Neural cell (in vitro differentiated cells): ENCODE measurements around the gene MRC2. TPM values are rescaled to one million over a fixed set of nuclear protein-coding genes. Genes with fewer than 3 reads are reported as not detected.

Source experiments
- H2AFZ ChIP-seq: fragments of 200-600, 300-800 bp; sonication (generic), shearing (Covaris generic); 2 replicates; pipeline ENCODE4 v1.6.0; 2014; ENCODE audit warnings: low read depth, mild to moderate bottlenecking, antibody characterized with exemption, low read length, moderate library complexity
- H3F3A ChIP-seq: fragments of 200-600 bp; shearing (Covaris generic); 2 replicates; pipeline ENCODE4 v1.6.1; 2016; ENCODE audit warnings: mild to moderate bottlenecking, moderate library complexity, mixed read lengths, antibody characterized with exemption, low read length; ENCODE audit not compliant: insufficient read depth, poor library complexity, severe bottlenecking
- H3K27ac ChIP-seq: fragments of 200-600, 300-800 bp; sonication (generic), shearing (Covaris generic); 2 replicates; pipeline ENCODE4 v1.5.1; 2014; ENCODE audit warnings: mild to moderate bottlenecking, low read length, moderate library complexity
- H3K27me3 ChIP-seq: fragments of 300-800, 200-600 bp; sonication (generic), shearing (Covaris generic); 2 replicates; pipeline ENCODE4 v1.6.0; 2014; ENCODE audit warnings: mild to moderate bottlenecking, low read depth, low read length, moderate library complexity; ENCODE audit not compliant: insufficient read depth
- H3K36me3 ChIP-seq: fragments of 300-800, 200-600 bp; sonication (generic), shearing (Covaris generic); 2 replicates; pipeline ENCODE4 v1.5.1; 2014; ENCODE audit warnings: mild to moderate bottlenecking, antibody characterized with exemption, low read length, moderate library complexity; ENCODE audit not compliant: insufficient read depth
- H3K4me2 ChIP-seq: fragments of 300-800, 200-600 bp; sonication (generic), shearing (Covaris generic); 2 replicates; pipeline ENCODE4 v1.6.0; 2014; ENCODE audit warnings: mild to moderate bottlenecking, low read length
- H3K4me3 ChIP-seq: fragments of 300-800, 200-600 bp; sonication (generic), shearing (Covaris generic); 2 replicates; pipeline ENCODE4 v1.5.1; 2014; ENCODE audit warnings: mild to moderate bottlenecking, low read length, moderate library complexity
- H3K79me2 ChIP-seq: fragments of 200-600 bp; shearing (Covaris generic); replicated peaks from 2 replicates; pipeline ENCODE4 v1.6.0; 2014; ENCODE audit warnings: mild to moderate bottlenecking, low read length, moderate library complexity; ENCODE audit not compliant: insufficient read depth
- H3K9ac ChIP-seq: fragments of 300-800, 200-600 bp; sonication (generic), shearing (Covaris generic); 2 replicates; pipeline ENCODE4 v1.6.1; 2016; ENCODE audit warnings: mild to moderate bottlenecking, low read length, mixed read lengths
- H3K9me2 ChIP-seq: fragments of 200-600 bp; shearing (Covaris generic); 2 replicates; pipeline ENCODE4 v1.6.1; 2016; ENCODE audit warnings: mild to moderate bottlenecking, low read length, mixed read lengths; ENCODE audit not compliant: insufficient read depth
- H3K9me3 ChIP-seq: fragments of 200-600, 300-800 bp; sonication (generic), shearing (Covaris generic); 2 replicates; pipeline ENCODE4 v1.6.1; 2016; ENCODE audit warnings: mild to moderate bottlenecking, mixed run types, low read length, moderate library complexity, mixed read lengths
- H4K20me1 ChIP-seq: fragments of 200-600 bp; shearing (Covaris generic); 2 replicates; pipeline ENCODE4 v1.6.1; 2016; ENCODE audit warnings: mild to moderate bottlenecking, mixed run types; ENCODE audit not compliant: insufficient read depth
- CTCF ChIP-seq: fragments of 450-650 bp; IDR thresholded peaks from 2 replicates; pipeline ENCODE4 v1.5.1; 2014; ENCODE audit warnings: antibody characterized with exemption, mild to moderate bottlenecking, moderate library complexity; ENCODE audit not compliant: poor library complexity, severe bottlenecking
- EP300 ChIP-seq: fragments of 450-650 bp; conservative IDR thresholded peaks from 2 replicates; pipeline ENCODE4 v1.6.1; 2014; ENCODE audit warnings: antibody characterized with exemption, mild to moderate bottlenecking, moderate library complexity; ENCODE audit not compliant: poor library complexity, severe bottlenecking
- EZH2 ChIP-seq: fragments of 200-600, 300-800 bp; shearing (Covaris generic), sonication (generic); IDR thresholded peaks from 2 replicates; pipeline ENCODE4 v1.6.1; 2014; ENCODE audit warnings: antibody characterized with exemption, low read length, borderline replicate concordance, mild to moderate bottlenecking; ENCODE audit not compliant: insufficient read depth, poor library complexity, severe bottlenecking
- MXI1 ChIP-seq: fragments of 450-650 bp; conservative IDR thresholded peaks from 2 replicates; pipeline ENCODE4 v1.6.1; 2014; ENCODE audit warnings: antibody characterized with exemption, mild to moderate bottlenecking; ENCODE audit not compliant: poor library complexity, severe bottlenecking
- POLR2AphosphoS5 ChIP-seq: IDR thresholded peaks from 2 replicates; pipeline ENCODE4 v1.6.1; 2012
- RAD21 ChIP-seq: fragments of 450-650 bp; conservative IDR thresholded peaks from 2 replicates; pipeline ENCODE4 v1.6.1; 2014; ENCODE audit warnings: antibody characterized with exemption, mild to moderate bottlenecking, moderate library complexity
- REST ChIP-seq: IDR thresholded peaks from 2 replicates; pipeline ENCODE4 v1.6.1; 2012; ENCODE audit warnings: borderline replicate concordance
- SMC3 ChIP-seq: fragments of 450-650 bp; conservative IDR thresholded peaks from 2 replicates; pipeline ENCODE4 v1.6.1; 2014; ENCODE audit warnings: antibody characterized with exemption, mild to moderate bottlenecking, moderate library complexity; ENCODE audit not compliant: poor library complexity
- TAF1 ChIP-seq: IDR thresholded peaks from 2 replicates; pipeline ENCODE4 v1.6.1; 2012; ENCODE audit warnings: low read depth
- polyA plus RNA-seq: library from polyadenylated mRNA; depleted of rRNA; stranded (reverse); fragments of >200 nt; gene quantifications from 2 replicates; pipeline ENCODE4 v1.2.3, GENCODE V29; 2014

MRC2 gene
- polyA plus RNA-seq, 1 donor from 2014 or later = 0.36 TPM

GRCh38 chr17:62653826-62654761 is 26.6 kb downstream of the MRC2 start:
- Histone ChIP-seq H3K27ac (no peak overlapping the region), H3K4me3 (no peak overlapping the region)

More at GRCh38 chr17:62653826-62654761, 26.6 kb downstream of the MRC2 start:
- TF ChIP-seq REST (no peak), SMC3 (no peak), RAD21 (no peak), EP300 (no peak), CTCF (no peak), POLR2AphosphoS5 (no peak), EZH2 (no peak), MXI1 (no peak), TAF1 (no peak)
- H3K4me2 ChIP-seq = no peak overlapping the region
- H3F3A ChIP-seq = no peaks in the 10 kb centered on the region
- peak overlapping the region; percentile 61 for H3K9ac ChIP-seq
- no peaks in the 10 kb centered on the region for H3K27me3 ChIP-seq
- H3K79me2 ChIP-seq = no peaks in the 10 kb centered on the region
- H4K20me1 ChIP-seq = no peaks in the 10 kb centered on the region
- no peaks in the 10 kb centered on the region for H3K9me3 ChIP-seq
- no peaks in the 10 kb centered on the region for H3K36me3 ChIP-seq
- H2AFZ ChIP-seq = no peak overlapping the region
- no peaks in the 10 kb centered on the region for H3K9me2 ChIP-seq
